Neutrophil (primary cell): ENCODE measurements around the gene GCK.

ENCODE experiments used
- H3K27ac ChIP-seq: fragments of 200-600 bp; sonication (generic); 2 replicates; pipeline ENCODE4 v1.5.1; 2016; ENCODE audit warnings: mild to moderate bottlenecking, moderate library complexity
- H3K27me3 ChIP-seq: fragments of 200-600 bp; sonication (generic); 2 replicates; pipeline ENCODE4 v1.6.0; 2016; ENCODE audit warnings: mild to moderate bottlenecking
- H3K36me3 ChIP-seq: fragments of 200-600 bp; sonication (generic); 2 replicates; pipeline ENCODE4 v1.5.1; 2017
- H3K4me1 ChIP-seq, 2 experiments: fragments of 200-600 bp in 1 of 2; sonication (generic) in 1 of 2; 1 replicate in 1 of 2; 2 replicates in 1 of 2; pipeline versions ENCODE4 v1.5.1 to v1.6.1; 2013 to 2016; ENCODE audit warnings: low read depth in 1 of 2, low read length in 1 of 2, mild to moderate bottlenecking in 1 of 2, moderate library complexity in 1 of 2; ENCODE audit not compliant: control insufficient read depth in 1 of 2, insufficient read depth in 1 of 2
- H3K4me3 ChIP-seq, 2 experiments: fragments of 200-600 bp in 1 of 2; sonication (generic) in 1 of 2; 1 replicate in 1 of 2; 2 replicates in 1 of 2; pipeline ENCODE4 v1.5.1; 2013 to 2016; ENCODE audit warnings: low read depth in 1 of 2, low read length in 1 of 2, mild to moderate bottlenecking in 1 of 2, moderate library complexity in 1 of 2
- H3K9me3 ChIP-seq: fragments of 200-600 bp; sonication (generic); 2 replicates; pipeline ENCODE4 v1.5.1; 2016
- CTCF ChIP-seq: fragments of 200-600 bp; sonication (generic); IDR thresholded peaks from 2 replicates; pipeline ENCODE4 v1.5.1; 2016; ENCODE audit warnings: antibody characterized with exemption

The GCK gene

DNA sequence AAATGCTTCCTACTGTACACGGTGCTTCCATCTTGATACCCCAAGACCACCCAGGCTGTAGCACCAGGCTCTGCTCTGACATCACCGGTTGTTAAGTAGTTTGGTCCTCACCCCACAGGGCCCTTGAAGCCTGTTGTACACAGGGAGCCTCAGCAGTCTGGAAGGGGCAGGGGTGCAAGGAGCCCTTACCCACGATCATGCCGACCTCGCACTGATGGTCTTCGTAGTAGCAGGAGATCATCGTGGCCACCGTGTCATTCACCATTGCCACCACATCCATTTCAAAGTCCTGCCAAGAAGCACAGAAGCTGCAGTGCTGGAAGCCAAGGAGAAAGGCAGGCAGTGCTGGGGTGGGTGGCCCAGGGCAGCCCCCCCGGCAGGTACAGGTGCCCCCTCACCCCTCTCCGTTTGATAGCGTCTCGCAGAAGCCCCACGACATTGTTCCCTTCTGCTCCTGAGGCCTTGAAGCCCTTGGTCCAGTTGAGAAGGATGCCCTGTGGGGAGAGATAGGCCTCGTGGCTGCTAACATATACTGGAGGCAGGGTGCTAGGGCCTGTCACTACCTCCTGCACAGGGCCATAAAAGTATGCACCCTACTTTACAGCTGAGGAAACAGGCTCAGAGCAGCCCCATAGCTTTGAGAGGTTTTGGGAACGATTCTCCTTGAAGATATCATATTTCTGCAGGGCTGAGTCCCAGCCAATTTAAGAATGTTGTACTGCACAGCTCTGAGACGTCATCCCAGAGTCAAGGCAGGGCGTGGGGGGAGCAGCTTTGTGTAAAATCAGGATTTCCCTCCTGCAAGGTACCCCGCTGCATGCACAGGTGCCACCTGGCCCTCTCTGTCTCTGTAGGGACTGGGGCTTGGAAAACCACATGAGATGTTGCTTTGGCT, 39.4 kb downstream of the GCK start:
- Histone ChIP-seq H3K27ac (no peak overlapping the region), H3K4me3 (no peak overlapping the region), H3K9me3 (no peaks in the 10 kb centered on the region), H3K4me1 (peaks cover 3 to 10% of the 10 kb centered on the region in 2 experiments), H3K27me3 (peaks cover 41% of the 10 kb centered on the region), H3K36me3 (no peaks in the 10 kb centered on the region)
- no peak for TF ChIP-seq CTCF

DNA sequence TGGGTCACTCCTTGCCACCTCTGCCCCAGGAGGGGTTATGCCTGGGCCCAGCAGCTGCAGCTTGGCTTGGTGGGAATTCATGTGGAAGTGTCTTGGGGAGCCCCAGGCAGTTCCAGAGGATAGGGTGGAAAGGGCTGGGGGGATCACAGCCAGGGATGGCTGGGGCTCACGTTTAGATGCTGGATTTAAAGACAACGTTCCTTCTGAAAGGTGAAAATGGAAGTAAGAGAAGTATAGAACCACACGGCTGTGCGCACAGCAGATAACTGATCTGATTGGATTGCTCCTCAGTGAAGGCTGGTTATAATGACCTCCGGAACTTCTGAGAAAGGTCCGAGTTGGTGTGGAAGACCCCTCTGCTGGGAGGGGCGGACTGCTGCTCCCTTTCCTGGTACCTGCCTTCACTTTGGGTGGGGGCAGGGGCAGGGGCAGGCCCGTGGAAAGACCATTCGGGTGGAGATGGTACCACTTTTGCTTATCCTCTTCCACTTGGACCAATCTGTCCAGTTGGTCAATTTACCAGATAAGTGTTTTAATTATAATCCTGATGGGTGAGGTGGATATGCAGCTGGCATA, 40.2 kb downstream of the GCK start:
- Histone ChIP-seq H3K27ac (no peak overlapping the region), H3K4me1 (peaks cover 3 to 10% of the 10 kb centered on the region in 2 experiments), H3K36me3 (no peaks in the 10 kb centered on the region), H3K27me3 (peaks cover 49% of the 10 kb centered on the region), H3K9me3 (no peaks in the 10 kb centered on the region), H3K4me3 (no peak overlapping the region)
- TF ChIP-seq CTCF = no peak

GRCh38 chr7:44148166-44148565, 41.1 kb downstream of the GCK start:
- peaks cover 3 to 10% of the 10 kb centered on the region in 2 experiments for H3K4me1 ChIP-seq
- no peak for TF ChIP-seq CTCF
- no peak overlapping the region for H3K27ac ChIP-seq
- H3K27me3 ChIP-seq = peaks cover 57% of the 10 kb centered on the region
- H3K4me3 ChIP-seq = no peak overlapping the region
- no peaks in the 10 kb centered on the region for H3K9me3 ChIP-seq
- H3K36me3 ChIP-seq = no peaks in the 10 kb centered on the region

DNA sequence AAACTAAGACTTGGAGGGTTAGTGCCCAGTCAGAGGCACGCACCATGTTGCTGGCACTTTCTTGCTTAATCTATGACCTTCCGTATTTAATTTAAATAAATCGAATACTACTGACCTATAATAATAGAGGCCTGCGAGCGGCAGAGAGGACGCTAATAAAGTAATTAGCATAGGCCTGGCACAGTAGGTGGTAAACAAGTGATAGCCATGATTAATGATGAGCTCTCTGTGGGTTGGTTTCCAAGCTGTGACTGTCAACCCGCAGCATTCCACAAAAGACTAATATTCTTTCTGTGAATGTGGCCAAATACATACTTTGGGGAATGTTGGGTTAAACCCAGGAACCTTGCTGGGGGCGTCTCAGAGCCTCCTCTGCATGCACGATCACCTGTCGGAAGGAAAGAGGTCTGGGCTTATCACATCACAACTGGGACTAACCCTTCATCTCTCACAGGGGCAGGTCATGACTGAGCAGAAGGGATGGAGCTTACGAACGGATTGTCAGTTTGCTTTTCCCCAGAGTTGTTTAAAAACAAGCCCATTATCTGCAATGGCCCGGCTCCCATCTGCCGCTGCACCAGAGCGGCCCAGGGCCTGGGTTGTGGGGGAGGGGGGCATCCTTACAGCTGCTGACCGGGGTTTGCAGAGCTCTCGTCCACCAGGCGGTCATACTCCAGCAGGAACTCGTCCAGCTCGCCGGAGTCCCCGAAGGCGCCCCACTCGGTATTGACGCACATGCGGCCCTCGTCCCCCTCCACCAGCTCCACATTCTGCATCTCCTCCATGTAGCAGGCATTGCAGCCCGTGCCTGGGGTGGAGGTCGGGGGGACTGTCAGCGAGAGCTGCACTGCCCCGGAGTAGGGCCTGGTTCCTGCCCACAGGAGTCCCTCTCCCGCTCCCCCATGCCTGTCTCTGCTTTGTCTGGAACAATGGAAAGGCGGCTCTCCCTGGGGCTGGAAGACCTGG, 41.9 kb downstream of the GCK start:
- no peaks in the 10 kb centered on the region for H3K36me3 ChIP-seq
- H3K4me3 ChIP-seq = no peak overlapping the region
- no peak for TF ChIP-seq CTCF
- peaks cover 3 to 10% of the 10 kb centered on the region in 2 experiments for H3K4me1 ChIP-seq
- no peak overlapping the region for H3K27ac ChIP-seq
- no peaks in the 10 kb centered on the region for H3K9me3 ChIP-seq
- peaks cover 65% of the 10 kb centered on the region for H3K27me3 ChIP-seq
